Ascending aorta (tissue), 2 donors: Measurements from ENCODE around the gene LIG4. TPM values are rescaled to one million over a fixed set of nuclear protein-coding genes. Genes with fewer than 3 reads are reported as not detected.

Source experiments
- DNase-seq, 2 donors: peaks; one replicate each; pipeline ENCODE4 v3.0.0-alpha.2; 2019; ENCODE audit warnings: low spot score in 2 of 2
- H3K27ac ChIP-seq, 2 donors: fragments of 200-600 bp; sonication (generic); one replicate each; pipeline ENCODE4 v1.5.1; 2016 to 2017; ENCODE audit warnings: mild to moderate bottlenecking in 1 of 2
- H3K27me3 ChIP-seq: fragments of 200-600 bp; sonication (generic); one replicate; pipeline ENCODE4 v1.5.1; 2017
- H3K36me3 ChIP-seq, 2 donors: fragments of 200-600 bp; sonication (generic); one replicate each; pipeline ENCODE4 v1.5.1; 2016
- H3K4me1 ChIP-seq, 2 donors: fragments of 200-600 bp; sonication (generic); one replicate each; pipeline ENCODE4 v1.5.1; 2016 to 2017; ENCODE audit warnings: mild to moderate bottlenecking in 1 of 2
- H3K4me3 ChIP-seq, 2 donors: fragments of 200-600 bp; sonication (generic); one replicate each; pipeline ENCODE4 v1.5.1; 2016 to 2017; ENCODE audit warnings: mild to moderate bottlenecking in 1 of 2
- H3K9me3 ChIP-seq, 2 donors: fragments of 200-600 bp; sonication (generic); one replicate each; pipeline ENCODE4 v1.5.1; 2016
- CTCF ChIP-seq, 3 experiments: fragments of 200-600 bp in 2 of 3; fragments of 450-650 bp in 1 of 3; sonication (generic) in 2 of 3; IDR thresholded peaks; one replicate each; pipeline ENCODE4 v1.5.1; 2016 to 2019; ENCODE audit warnings: antibody characterized with exemption in 3 of 3, mild to moderate bottlenecking in 1 of 3, moderate library complexity in 1 of 3
- intact Hi-C: fragments of 100-400 bp; cut with DNase I; formaldehyde crosslinking; loops from one replicate; pipeline ENCODE4 v1.15.1; 2023
- total RNA-seq: library from RNA; depleted of rRNA; stranded (reverse); fragments of >200 nt; gene quantifications from one replicate; pipeline ENCODE4 v1.1.0, GENCODE V29; 2016

Gene LIG4
- total RNA-seq, 1 donor from 2014 or later = 1.8 TPM

- intact Hi-C loops = loop anchor here (10.0 kb wide), 2 partner anchors 756 to 1574 kb away; partner anchors contain the start of gene IRS2
- H3K36me3 ChIP-seq = peaks cover 8 to 23% of the 10 kb centered on the region in 2 donors
- H3K4me1 ChIP-seq = peaks cover 1 to 4% of the 10 kb centered on the region in 2 donors
- no peaks in the 10 kb centered on the region for H3K27me3 ChIP-seq
- H3K4me3 ChIP-seq = no peak overlapping the region
- H3K27ac ChIP-seq = no peak overlapping the region
- TF ChIP-seq CTCF (IDR thresholded peaks at IDR 0.05) = no peak
- H3K9me3 ChIP-seq = peaks cover 0 to 25% of the 10 kb centered on the region in 2 donors
- no peak for DNase-seq
Observed at GRCh38 chr13:108210551-108210950, 4.8 kb downstream of the LIG4 start.

DNA sequence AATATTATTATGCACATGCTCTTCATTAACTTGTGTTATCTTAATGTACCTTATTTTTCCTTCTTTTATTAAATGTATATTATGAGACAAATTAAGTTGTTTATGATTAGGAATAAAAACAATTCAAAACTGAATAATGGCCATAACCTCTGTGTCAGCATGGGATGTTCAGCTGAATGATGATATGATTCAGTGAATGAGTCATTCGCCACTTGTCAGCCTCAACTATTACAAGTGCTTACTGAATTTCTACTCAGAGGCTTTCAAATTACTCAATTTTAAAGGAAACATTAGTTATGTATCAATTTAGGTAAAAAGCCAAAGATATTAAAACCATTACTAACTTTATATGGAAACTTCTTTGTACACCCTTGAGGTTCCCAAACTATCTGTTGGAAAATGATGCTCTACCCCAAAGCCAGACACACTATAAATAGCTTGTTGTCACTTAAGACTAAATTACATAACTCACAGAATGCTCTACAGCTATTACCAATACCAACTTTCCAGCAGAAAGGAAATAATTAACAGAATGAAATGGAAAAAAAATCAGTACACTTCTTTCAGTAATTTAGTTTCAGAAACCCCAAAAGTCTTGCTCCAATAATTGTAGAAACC lies 14.4 kb downstream of the LIG4 start:
- intact Hi-C loops = no loop called here

GRCh38 chr13:108195861-108196260 lies 19.5 kb downstream of the LIG4 start:
- Histone ChIP-seq H3K27ac (no peak overlapping the region), H3K4me3 (no peak overlapping the region), H3K9me3 (no peaks in the 10 kb centered on the region), H3K36me3 (no peaks in the 10 kb centered on the region), H3K4me1 (no peaks in the 10 kb centered on the region), H3K27me3 (no peaks in the 10 kb centered on the region)
- intact Hi-C loops = no loop called here
- TF ChIP-seq CTCF (IDR thresholded peaks at IDR 0.05) = no peak
- DNase-seq = no peak

More for the DNA sequence above, 14.4 kb downstream of the LIG4 start:
- H3K27ac ChIP-seq = no peak overlapping the region
- H3K4me1 ChIP-seq = no peaks in the 10 kb centered on the region
- no peaks in the 10 kb centered on the region for H3K36me3 ChIP-seq
- no peak for DNase-seq
- no peak overlapping the region for H3K4me3 ChIP-seq
- TF ChIP-seq CTCF (IDR thresholded peaks at IDR 0.05) = no peak
- no peaks in the 10 kb centered on the region for H3K27me3 ChIP-seq
- no peaks in the 10 kb centered on the region for H3K9me3 ChIP-seq

GRCh38 chr13:108195146-108195545 lies 20.2 kb downstream of the LIG4 start:
- DNase-seq = no peak
- intact Hi-C loops = no loop called here
- H3K27ac ChIP-seq = no peak overlapping the region
- H3K36me3 ChIP-seq = no peaks in the 10 kb centered on the region
- H3K27me3 ChIP-seq = no peaks in the 10 kb centered on the region
- H3K9me3 ChIP-seq = no peaks in the 10 kb centered on the region
- TF ChIP-seq CTCF (IDR thresholded peaks at IDR 0.05) = no peak
- H3K4me1 ChIP-seq = no peaks in the 10 kb centered on the region
- H3K4me3 ChIP-seq = no peak overlapping the region

DNA sequence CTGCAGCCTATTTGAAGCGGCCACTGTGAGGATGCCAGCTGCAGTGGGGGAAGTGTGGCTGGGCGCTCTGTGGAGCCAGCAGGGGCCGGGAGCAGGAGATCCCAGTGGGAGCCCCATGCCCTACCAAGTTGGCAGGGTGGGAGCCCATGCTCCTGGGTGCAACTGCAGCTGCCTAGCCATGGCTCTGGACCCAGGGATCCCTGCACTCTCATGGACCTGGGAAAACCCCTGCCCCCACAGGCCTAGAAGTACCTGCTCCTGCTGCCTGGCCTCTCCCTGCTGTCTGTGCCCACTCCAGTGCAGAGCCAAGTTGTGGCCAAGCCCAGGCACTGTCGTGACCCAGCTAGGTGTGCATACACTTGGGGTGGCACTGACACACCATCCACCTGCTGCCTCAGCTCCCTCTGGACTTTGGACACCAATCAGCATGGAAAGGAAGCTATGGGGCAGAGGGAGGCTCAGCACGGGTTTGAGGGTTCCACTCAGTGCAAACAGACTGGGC lies 20.9 kb downstream of the LIG4 start:
- no peaks in the 10 kb centered on the region for H3K27me3 ChIP-seq
- no peak for TF ChIP-seq CTCF (IDR thresholded peaks at IDR 0.05)
- no peak for DNase-seq
- H3K4me3 ChIP-seq = no peak overlapping the region
- no peak overlapping the region for H3K27ac ChIP-seq
- intact Hi-C loops = no loop called here
- H3K9me3 ChIP-seq = no peaks in the 10 kb centered on the region
- H3K36me3 ChIP-seq = no peaks in the 10 kb centered on the region
- H3K4me1 ChIP-seq = no peaks in the 10 kb centered on the region
